Measurements from ENCODE around the gene ZNF317. TPM values are rescaled to one million over a fixed set of nuclear protein-coding genes. Genes with fewer than 3 reads are reported as not detected.
A peak's percentile ranks its signal among the peaks of the same experiment; 100 is the strongest.

The ZNF317 gene
- total RNA-seq, 1 donor from 2014 or later: 46.8 TPM

DNA sequence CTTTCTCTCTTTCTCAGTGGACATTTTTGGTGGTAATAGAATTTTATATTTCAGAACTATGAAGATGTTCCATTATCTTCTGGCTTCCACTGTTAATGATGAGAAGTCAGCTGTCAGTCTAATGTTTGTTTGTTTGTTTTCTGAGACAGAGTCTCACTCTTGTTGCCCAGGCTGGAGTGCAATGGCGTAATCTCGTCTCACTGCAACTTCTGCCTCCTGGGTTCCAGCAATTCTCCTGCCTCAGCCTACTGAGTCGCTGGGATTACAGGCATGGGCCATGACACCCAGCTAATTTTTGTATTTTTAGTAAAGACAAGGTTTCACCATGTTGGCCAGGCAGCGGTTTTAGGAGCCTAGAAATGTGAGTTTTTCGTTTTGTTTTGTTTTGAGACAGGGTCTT, 4.7 kb downstream of the ZNF317 start:
- TF ChIP-seq, protein P1, sequence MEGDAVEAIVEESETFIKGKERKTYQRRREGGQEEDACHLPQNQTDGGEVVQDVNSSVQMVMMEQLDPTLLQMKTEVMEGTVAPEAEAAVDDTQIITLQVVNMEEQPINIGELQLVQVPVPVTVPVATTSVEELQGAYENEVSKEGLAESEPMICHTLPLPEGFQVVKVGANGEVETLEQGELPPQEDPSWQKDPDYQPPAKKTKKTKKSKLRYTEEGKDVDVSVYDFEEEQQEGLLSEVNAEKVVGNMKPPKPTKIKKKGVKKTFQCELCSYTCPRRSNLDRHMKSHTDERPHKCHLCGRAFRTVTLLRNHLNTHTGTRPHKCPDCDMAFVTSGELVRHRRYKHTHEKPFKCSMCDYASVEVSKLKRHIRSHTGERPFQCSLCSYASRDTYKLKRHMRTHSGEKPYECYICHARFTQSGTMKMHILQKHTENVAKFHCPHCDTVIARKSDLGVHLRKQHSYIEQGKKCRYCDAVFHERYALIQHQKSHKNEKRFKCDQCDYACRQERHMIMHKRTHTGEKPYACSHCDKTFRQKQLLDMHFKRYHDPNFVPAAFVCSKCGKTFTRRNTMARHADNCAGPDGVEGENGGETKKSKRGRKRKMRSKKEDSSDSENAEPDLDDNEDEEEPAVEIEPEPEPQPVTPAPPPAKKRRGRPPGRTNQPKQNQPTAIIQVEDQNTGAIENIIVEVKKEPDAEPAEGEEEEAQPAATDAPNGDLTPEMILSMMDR (IDR thresholded peaks at IDR 0.05; ENCODE audit: unreplicated experiment): no peak
- H3K36me3 Mint-ChIP-seq (ENCODE audit: insufficient read depth): peaks cover 72% of the 10 kb centered on the region
- no peak overlapping the region for H3K27ac Mint-ChIP-seq
- H3K27me3 Mint-ChIP-seq: no peaks in the 10 kb centered on the region
- no peak overlapping the region for H3K4me3 Mint-ChIP-seq (ENCODE audit: low read depth)
- peaks cover 6% of the 10 kb centered on the region for H3K4me1 Mint-ChIP-seq (ENCODE audit: low read depth)
- DNase-seq (ENCODE audit: low spot score, unreplicated experiment): no peak
- peaks cover 43% of the 10 kb centered on the region for H3K9me3 Mint-ChIP-seq (ENCODE audit: low read depth)

DNA sequence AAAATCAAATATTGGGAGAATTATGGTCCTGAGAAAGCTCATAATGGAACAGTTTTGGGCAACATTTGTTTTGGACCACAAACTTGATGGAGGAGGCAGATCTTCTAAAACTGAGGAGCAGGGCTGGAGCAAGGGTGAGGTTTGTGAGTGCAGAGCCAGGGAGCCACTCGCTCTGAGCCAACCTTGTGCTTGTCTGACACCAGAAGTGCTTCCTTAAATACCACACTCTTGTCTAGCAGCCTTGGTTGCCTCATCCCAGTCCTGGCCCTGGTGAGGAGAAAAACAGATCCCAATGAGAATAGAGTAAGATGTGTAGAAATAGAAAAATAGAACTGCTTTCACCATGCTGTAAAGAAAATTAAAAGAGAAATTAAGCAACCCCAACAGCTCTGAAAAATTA, 6.7 kb downstream of the ZNF317 start:
- Mint-ChIP-seq H3K36me3 (ENCODE audit: insufficient read depth) (peaks cover 84% of the 10 kb centered on the region), H3K27ac (peak overlapping the region; percentile 33), H3K27me3 (no peaks in the 10 kb centered on the region), H3K4me3 (ENCODE audit: low read depth) (no peak overlapping the region), H3K4me1 (ENCODE audit: low read depth) (no peaks in the 10 kb centered on the region), H3K9me3 (ENCODE audit: low read depth) (peaks cover 61% of the 10 kb centered on the region)
- TF ChIP-seq, protein P1 (IDR thresholded peaks at IDR 0.05; ENCODE audit: unreplicated experiment): no peak
- DNase-seq (ENCODE audit: low spot score, unreplicated experiment): no peak

DNA sequence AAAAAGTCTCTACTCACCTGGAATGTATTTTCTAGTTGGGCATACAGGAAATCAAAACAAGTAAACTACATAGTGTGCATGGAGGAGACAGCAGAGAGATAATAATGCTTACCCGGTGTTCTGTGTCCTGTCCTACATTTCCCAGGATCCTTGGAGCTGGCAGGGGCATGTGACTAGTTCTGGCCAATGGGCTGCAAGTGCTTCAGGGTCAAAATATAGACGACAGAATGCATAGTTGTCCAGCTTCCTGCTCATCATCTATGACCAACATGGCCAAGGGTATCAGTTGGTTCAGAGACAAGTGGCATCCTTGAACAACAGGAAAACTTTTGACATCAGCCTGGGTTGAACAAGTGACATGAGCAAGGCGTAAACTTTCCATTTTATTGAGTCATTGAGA, 8.5 kb downstream of the ZNF317 start:
- peaks cover 88% of the 10 kb centered on the region for H3K36me3 Mint-ChIP-seq (ENCODE audit: insufficient read depth)
- TF ChIP-seq, protein P1 (IDR thresholded peaks at IDR 0.05; ENCODE audit: unreplicated experiment): no peak
- H3K27me3 Mint-ChIP-seq: no peaks in the 10 kb centered on the region
- no peaks in the 10 kb centered on the region for H3K4me1 Mint-ChIP-seq (ENCODE audit: low read depth)
- DNase-seq (ENCODE audit: low spot score, unreplicated experiment): no peak
- no peak overlapping the region for H3K4me3 Mint-ChIP-seq (ENCODE audit: low read depth)
- H3K27ac Mint-ChIP-seq: no peak overlapping the region
- peaks cover 68% of the 10 kb centered on the region for H3K9me3 Mint-ChIP-seq (ENCODE audit: low read depth)

DNA sequence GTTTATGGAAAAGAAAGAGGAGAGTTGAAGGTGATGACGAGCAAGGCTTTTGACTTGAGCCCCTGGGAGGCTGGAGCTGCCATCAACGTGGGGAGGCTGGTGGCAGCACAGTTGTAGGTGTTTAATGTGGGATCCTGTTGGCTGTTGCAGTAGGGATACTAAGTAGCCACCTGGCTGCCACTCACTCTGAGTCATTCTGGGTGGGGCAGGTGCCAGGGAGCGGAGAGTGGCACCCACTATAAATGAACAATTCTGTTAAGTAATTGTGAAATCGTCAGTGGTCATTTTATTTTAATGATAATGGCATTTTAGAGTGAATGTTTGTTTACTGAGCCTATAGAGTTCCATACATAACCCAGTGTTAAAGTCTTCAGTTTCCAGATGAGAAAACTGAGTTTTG, 9.8 kb downstream of the ZNF317 start:
- no peak for DNase-seq (ENCODE audit: low spot score, unreplicated experiment)
- Mint-ChIP-seq H3K4me3 (ENCODE audit: low read depth) (no peak overlapping the region), H3K27ac (no peak overlapping the region), H3K9me3 (ENCODE audit: low read depth) (peaks cover 71% of the 10 kb centered on the region), H3K27me3 (no peaks in the 10 kb centered on the region), H3K4me1 (ENCODE audit: low read depth) (no peaks in the 10 kb centered on the region), H3K36me3 (ENCODE audit: insufficient read depth) (peaks cover 88% of the 10 kb centered on the region)
- TF ChIP-seq, protein P1 (IDR thresholded peaks at IDR 0.05; ENCODE audit: unreplicated experiment): no peak

DNA sequence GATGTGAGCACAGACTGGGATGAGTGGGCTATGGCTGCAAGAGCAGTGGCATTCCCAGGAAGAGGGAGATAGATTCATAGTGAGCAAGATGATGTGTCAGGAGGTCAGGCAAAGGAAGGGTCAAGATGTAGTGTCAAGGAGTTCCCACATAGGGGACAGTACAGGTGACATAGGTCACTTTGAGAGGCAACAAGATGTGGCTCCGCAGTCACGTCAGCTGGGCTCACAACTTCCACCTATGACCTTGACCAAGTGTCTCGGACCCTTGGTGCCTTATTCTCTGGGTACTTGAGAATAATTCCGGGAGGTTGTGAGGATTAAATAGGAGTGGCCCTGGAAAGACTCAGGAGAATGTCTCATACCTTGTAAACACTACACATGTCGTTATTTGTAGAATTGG, 10.5 kb downstream of the ZNF317 start:
- H3K4me3 Mint-ChIP-seq (ENCODE audit: low read depth): no peak overlapping the region
- no peak for DNase-seq (ENCODE audit: low spot score, unreplicated experiment)
- H3K36me3 Mint-ChIP-seq (ENCODE audit: insufficient read depth): peaks cover 88% of the 10 kb centered on the region
- TF ChIP-seq, protein P1 (IDR thresholded peaks at IDR 0.05; ENCODE audit: unreplicated experiment): no peak
- H3K9me3 Mint-ChIP-seq (ENCODE audit: low read depth): peaks cover 73% of the 10 kb centered on the region
- H3K4me1 Mint-ChIP-seq (ENCODE audit: low read depth): no peaks in the 10 kb centered on the region
- no peaks in the 10 kb centered on the region for H3K27me3 Mint-ChIP-seq
- peak overlapping the region; percentile 13 for H3K27ac Mint-ChIP-seq

Measured in progenitor cell of endocrine pancreas (in vitro differentiated cells).